ENCODE data around the gene CAMKMT.

CAMKMT gene

DNA sequence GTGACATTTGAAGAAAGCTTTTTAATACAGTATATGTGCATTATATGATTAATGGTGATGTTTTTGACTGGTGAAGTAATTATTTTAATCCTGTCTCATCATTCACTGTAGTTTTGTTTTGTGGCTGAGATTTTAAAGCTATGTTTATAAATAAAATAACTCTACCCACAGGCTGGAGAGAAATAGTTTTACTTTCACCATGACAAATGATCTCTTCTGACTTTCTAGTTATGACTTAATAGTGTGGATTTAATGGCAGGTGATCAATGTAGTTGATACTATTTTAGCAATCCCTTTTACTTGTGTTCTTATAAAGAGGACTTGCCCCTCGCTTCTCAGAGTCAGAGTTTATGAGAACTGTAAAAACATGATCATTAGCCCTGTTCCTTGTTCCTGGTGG, 290.2 kb downstream of the CAMKMT start:
- no peak for DNase-seq (ENCODE audit: low read depth)

DNA sequence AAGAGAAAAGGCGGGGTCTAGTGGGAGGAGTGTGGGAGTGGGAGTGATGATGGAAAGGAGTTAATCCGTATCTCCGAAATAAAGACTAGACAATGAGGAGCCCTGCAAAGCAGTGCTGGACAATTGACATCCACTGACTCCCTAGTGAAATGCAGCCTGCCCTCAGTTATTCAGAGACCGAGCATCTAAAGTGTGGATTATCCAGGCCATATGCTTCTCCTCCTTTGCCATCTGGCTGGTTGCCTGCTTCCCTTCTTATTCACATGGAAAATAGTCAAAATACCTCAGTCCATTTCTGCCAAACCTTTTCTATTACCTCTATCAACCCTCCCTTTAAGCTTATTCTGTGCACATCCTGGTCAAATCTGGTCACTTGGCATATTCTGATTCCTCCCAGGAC, 291.0 kb downstream of the CAMKMT start:
- no peak for DNase-seq (ENCODE audit: low read depth)

DNA sequence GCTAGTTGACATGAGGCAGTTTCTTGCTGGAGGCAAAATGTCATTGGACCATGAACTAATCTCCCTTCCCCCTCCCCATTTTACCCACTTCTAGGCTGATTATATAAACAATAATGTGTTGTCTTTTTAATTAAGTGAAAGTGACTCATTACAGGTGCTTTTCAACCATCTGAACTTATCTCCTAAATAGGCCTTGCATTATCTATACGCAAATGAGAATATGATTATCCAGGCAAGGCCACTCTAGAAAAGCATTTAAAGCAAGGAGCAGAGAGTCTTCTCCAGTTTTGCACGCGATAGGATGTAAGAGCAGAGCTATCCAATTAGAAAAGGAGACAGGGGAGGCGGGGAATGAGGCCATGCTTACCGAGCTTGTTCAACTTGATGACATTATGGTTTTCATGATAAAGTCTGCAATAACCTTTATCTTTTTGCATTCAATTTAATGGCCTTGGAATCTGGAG, 293.7 kb downstream of the CAMKMT start:
- no peak for DNase-seq (ENCODE audit: low read depth)

DNA sequence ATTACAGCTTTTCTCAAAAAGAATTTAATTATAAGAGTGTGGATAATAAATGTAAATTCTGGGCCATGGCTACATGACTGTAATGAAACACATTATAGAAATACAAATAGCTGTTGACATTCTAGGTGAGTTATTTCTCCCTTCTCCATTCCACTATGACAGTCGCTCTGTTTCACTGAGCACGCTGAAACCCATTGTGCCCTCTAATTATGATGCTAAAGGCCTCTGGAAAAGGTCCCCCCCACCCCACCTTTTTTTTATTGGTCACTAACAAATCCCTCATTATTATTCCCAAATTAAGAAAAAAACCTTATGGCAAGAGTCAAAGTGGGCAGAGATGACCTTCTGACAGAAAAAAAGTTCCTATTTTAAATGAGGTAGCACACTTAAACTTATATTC, 294.7 kb downstream of the CAMKMT start:
- no peak for DNase-seq (ENCODE audit: low read depth)

DNA sequence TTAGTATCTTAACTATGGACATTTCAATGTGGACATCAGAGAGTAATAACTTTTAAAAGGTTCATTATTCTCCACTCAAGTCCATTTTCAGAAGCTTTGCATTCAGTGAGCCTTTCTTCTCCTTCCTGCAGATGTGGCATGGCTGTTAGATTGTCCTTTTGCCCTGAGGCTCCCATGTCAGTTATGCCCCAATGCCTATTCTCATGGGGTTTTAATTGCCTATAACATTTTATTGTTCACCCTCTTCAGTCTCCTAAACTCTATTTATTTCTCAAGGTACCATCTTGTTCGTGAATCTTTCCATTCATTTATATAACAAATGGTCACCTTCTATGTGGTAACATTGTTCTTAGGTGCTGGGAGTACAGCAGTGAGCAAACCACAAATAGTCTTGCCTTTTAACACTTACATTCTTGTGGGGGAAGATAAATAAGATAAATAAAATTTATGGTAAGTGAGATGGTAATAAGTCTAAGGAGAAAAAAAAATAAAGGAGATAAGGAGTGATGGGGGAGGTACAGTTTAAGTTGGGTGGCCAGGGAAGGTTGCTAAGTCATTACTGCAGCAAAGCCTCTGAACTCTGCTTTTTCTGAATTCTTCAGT, 301.8 kb downstream of the CAMKMT start:
- no peak for DNase-seq (ENCODE audit: low read depth)

DNA sequence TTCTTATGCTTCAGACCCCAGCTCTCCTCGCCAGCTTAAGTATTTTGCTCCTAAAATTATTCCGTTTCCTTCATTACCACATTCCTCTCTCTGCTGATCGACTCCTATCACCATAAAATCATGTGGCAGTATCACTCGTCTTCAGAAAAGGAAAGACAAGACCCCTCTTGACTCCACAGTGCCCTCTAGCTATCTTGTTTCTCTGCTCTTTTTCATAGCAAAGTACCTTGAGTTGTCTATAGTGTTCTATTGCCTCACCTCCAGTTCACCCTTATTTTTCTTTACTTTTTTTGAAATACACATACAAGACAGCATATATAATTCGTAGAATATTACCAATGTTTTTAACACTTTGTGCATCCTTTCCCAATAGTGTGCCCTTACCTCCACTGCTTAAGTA, 306.6 kb downstream of the CAMKMT start:
- no peak for DNase-seq (ENCODE audit: low read depth)

DNA sequence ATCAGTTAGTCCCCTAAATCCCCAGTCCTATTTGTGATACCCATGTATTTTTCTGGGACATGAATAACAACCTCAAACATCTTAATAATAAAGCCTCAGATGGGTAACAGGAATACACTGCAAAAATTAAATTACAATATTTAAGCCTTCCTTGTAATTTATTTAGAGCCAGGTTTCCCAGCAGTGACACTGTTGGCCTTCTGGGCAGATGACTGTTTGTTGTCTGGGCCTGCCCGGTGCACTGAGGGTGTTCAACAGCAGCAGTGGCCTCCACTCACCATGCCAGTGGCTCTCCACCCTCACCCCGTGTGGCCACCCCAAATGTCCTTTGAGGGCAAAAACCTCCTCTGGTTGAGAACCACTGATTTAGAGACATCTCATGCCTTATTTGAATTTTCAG, 309.5 kb downstream of the CAMKMT start:
- no peak for DNase-seq (ENCODE audit: low read depth)

DNA sequence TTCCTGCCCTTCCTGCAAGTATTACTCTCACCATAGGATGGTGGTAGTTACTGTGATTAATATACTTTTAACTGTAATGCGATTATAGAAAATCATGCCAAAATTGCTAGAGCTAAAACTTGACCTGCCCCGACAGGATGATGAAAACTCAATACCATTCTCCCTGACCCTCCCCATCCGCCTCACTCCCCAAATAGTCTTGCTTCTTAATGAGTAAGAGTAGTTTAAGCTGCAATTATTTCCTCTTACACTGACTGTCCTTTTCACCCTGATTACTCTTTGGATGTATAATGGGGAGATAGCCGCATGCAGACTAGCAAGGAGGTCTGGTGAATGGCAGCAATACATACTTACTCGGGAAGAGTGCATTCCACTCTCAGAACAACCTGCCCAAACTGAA, 310.2 kb downstream of the CAMKMT start:
- DNase-seq (ENCODE audit: low read depth) = no peak

DNA sequence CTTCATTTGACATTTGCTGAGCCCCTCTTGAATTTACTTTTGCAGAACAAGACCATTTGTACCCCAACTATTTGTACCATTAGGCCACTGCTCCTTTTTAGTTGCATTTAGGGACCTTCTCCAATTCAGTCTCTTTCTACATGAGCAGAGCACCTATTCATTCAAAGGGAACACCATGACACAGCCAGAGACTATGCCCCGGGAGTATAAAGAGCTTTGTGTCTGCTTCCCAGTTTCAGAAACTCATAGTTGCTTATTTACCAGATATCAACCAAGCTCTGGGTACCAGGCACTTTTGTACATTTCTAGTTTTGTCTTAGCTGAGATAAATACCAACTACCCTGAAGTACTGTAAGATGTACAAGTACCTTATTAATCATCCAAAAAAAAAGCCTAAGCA, 310.7 kb downstream of the CAMKMT start:
- DNase-seq (ENCODE audit: low read depth) = no peak

DNA sequence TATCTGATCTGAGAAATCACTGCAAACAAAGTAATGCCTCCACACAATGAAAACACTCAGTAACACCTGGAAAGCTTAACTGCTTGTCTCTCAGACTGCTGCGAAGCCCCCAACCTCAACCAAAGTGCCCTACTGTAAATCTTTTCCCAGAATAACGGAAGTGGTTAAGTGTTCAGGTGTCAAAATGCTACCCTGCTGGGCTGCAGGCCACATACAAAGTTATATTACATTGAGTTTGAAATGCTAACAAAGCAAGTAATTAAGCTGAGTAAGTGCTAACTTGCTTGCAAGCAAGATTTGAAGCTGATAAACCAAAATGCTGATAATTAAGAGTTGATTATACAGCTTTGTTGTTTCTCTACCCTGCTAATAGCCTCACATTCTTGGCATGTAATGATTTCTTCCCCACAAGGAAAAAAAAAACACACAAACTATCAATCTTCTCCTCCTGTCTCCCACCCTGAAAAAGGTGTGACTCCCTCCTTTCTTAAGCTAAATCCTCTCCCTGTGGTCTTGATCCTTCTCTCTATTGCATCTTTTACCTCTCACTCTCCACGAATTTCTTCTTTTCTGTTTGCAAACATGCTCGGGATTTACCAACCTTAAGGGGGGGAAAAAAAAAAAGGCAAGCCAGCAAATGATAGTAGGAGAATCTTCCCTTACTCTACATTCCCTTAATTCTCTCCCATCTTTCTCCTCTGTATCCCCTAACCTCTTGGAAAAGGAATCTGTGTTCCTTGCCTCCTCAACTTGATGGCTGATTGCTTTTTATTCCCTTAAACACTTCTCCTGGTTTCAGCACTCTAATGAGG, 312.9 kb downstream of the CAMKMT start:
- no peak for DNase-seq (ENCODE audit: low read depth)

DNA sequence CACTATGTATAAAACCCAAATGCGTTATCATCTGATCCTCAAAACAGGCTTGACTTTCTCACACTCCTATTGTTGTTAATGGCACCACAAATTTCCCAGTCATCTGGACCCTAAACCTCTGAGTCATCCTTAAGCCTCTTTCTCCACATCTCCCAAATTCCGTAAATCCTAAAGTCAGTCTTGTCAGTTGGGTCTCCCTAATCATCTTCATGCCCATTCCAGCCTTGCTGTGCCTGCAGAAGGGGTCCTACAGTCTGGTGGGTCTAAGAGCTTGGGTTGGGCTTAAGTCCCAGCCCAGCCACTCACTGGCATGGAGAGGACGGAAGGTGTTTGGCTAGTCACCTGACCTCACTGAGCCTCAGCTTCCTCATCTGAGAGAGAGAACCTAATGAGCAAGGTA, 314.6 kb downstream of the CAMKMT start:
- no peak for DNase-seq (ENCODE audit: low read depth)

DNA sequence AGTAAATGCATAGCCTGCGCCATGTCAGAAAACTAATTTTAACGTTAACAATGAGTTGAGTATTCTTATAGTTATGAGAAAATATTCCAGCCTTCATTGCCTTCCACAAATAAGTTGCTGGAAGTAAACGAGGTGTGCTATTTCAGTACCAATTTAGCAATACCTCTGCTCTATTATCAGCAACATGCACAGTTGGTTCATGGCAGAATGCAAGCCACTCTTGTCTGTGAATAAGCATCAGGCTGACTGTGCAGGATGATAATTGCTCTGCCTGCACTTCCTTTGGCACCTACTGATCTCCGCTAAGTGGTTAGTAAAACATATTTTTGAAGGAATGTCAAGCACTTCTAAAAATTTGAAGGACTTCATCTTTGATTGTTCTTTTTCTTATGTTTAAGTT, 317.8 kb downstream of the CAMKMT start:
- no peak for DNase-seq (ENCODE audit: low read depth)

DNA sequence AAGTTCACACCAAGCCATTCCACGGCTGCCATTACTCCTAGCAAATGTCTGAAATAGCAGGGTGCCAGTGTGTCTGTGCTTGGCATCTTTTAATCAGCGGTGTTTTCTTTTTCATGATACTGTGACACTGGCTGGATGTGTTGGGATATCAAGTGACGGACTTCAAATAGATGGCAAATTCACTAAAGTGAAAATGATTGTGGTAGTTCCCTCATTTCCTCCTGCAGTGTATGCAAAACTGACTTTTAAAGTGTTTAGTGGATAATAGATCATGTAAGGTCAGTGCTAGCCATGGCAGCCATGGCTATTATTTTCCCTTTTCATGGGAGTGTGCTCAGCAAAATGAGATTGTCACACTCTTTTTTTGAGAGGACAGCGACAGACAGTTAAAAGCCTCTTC, 318.2 kb downstream of the CAMKMT start:
- DNase-seq (ENCODE audit: low read depth) = no peak

DNA sequence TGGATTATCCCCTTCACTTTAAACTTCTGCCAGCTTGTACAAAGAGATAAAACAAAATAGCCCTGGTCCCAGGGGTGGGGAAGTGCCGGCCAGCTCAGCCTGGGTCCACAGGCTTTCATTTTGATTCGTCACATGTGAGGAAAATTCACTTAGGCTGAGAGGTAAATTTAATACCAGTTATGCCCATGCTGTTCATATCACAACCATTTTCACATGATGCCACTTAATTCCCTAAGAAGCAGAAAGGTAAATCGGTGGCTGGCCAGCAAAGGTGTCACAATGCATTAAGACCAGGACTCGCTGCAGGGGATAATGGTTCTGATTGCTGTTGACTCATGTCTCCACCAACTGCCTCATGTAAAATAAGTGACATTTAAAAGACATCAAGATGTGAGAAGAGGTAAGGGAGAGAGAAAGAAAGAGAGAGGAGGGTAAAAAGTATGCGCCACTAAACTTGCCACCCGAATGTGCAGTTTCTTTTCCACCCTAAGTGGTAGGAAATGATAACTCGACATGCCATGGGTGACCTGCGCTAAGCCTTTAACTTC, 318.8 kb downstream of the CAMKMT start:
- DNase-seq (ENCODE audit: low read depth) = no peak

DNA sequence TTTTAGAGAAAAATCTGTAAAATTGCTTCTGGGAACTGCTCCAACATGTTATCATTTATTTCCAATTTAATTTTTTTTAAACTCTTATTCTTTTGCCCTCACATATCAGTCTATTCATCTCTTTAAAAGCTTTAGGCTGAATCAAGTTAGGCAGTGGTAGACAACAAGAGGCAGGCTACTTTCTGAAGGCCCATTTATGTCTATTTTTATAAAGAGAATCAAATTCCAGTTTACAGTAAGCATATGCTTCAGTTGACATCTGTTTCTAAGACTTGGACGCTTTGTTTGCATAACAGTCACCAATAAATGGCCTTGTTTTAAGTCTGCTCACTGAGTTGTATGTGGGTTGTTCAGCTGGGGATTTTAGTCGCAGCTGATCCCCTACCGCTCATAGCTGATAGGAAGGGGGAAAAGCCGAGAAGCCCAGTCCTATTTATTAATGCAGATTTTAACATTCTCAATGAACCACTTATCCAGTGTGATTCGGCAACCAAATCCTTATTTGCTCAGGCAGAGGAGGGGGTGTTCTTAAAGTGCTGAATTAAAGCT, 319.3 kb downstream of the CAMKMT start:
- DNase-seq (ENCODE audit: low read depth) = no peak

DNA sequence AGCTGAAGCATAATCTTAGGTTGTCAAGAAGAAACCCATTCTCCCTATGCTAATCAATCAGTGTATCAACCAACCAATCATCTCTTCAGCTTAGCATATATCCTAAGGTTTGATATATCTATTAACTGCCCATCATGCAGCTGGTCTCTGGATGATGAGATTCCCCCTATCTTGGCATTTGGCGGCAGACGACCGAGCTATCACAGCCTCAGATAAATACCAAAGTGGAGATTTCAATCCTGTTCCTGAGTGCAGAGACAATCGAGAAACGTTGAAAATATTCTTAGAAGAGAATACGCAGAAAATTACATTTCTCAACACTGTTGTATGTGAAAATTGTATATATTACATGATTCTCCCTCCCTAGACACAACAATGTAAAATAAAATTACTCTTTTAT, 320.7 kb downstream of the CAMKMT start:
- no peak for DNase-seq (ENCODE audit: low read depth)

DNA sequence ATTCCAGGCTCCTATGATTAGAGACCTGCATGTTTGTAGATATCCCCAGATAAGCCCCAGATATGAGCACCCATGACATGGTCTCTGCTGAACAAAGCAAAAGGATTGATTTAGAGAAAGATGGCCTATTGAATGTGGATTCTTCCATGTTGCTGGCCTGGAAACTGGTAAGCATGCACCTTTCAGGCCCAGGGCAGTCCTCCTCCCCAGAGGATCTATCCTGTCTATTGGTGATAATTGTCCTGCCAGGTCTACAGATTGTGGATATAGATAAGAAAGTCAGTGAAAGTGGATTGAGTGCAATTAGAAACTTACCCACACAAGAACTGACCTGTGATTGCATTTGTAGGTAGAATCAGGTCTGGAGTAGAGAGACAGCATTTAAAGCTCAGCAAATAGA, 322.8 kb downstream of the CAMKMT start:
- no peak for DNase-seq (ENCODE audit: low read depth)

DNA sequence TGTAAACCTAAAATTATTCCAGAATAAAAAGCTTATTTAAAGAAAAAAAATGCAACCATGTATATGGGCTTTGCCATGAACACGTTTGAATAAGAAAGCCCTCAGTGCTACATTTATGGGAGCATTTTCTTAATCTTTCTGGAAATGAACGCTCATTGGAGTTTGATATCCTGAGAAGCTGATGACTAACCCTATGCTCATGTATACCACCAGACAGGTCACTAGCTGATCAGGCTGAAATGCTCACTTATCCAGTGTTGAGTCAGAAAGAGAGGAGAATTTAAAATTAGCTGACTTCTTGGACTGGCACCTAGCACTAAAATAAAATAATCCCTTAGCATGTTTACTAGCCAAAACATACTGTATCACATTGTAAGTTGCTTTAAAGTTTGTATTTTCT, 324.8 kb downstream of the CAMKMT start:
- no peak for DNase-seq (ENCODE audit: low read depth)

DNA sequence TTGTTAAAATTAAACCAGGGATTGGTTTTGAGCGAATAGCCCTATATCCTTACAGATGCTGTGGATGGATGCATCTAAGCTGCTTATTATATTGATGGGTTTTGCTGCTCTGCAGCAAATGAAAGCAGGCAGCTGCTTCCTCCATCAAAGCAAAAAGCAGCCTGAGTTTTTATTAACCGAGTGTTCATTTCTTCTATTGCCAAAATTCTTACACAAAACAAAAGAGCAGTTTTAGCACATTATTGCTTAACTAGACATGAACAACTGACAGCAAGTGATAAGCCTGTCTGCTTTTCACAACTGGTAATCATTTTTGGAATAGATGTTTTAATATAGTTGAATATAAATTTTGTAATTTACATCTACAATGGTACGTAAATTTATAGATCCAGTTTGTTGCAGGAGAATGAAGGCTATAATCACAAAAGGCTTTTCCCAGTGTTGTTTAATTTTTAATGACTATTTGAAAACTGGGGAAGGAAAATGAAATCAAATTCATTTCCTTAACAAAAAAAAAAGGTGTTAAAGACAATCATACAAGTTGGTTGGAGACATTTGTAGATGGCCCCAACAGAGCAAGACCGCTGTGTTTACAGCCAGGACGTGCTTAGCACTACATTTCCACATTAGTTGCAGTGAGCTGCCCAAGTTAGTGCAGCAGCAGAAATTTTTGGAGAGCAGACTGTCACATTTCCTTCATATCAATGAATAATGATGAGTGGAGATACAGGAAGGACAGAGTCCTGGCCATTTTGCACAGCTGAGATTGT, 326.1 kb downstream of the CAMKMT start:
- no peak for DNase-seq (ENCODE audit: low read depth)

DNA sequence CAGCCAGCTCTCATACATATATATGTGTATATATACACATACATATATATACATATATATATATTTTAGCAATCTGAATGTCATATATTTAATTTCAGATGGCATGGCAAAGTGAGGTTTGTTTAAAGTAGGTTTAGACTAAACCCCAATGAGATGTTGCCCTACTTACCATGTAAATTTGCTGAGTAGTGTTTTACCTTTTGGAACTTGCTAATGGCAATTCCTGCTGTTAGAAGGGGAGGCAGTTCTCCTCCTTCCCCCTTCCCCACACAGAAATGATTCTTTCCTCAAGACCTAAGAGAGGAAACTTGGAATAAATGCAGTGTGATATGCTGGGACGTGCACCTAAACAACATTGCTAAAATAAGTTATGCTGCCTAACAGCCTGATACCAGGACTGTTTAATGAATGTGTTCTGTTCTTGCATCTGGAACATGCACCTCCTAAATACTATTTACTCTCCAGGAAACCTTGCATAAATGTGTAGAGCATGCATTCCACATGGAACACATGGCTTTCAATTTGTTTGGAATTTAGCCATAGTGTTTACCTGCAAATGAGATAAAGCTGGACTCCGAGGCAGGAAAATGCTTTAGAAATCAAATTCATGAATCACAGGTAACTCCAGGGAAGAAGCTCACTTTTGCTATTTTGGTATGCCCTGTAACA, 326.8 kb downstream of the CAMKMT start:
- DNase-seq (ENCODE audit: low read depth) = no peak

DNA sequence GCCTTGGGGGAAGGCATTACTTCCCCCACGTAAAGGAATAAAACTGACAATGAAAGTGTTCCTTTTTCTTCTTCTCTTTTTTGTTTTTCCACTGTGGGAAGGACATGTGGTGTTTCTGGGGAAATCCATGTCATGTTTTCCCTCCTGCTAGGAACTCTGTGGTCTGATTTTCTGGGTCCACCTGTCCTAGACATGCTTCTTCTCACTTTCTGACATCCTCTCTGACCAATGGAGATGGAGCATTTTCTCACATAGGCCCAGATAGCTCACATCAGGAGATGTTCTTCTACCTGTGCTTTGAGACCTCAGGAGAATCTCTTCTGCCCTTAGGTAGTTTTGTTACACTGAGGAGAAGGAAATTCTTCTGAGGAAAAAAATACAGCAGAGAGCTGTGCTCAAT, 327.8 kb downstream of the CAMKMT start:
- no peak for DNase-seq (ENCODE audit: low read depth)

DNA sequence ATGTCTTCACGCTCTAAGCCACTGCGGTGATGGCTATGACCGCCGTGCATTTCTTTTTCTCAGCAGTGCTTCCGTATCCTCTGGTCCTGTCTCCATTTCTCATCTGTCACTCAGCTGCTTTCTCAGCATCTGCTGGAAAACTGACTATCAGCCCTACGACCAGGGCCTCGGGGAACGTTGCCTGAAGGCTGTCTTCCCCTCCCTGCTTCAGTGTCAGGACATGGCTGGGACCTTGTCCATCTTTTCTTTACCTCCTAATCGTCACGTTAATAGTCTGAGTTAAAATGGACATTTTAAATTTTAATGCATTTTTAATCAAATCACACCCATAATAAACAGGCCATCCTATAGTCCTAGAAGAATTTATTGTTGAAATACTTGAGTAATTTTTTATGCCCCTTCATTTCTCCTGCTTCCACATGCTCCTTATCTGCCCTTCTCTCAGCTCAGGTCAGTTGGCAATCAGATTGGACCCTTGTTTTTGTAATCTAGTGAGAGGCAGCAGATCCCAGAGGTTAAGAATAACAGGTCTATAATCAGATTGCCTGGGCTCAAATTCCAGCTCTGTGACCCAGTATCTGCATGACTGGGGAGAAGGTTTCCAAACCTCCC, 329.5 kb downstream of the CAMKMT start:
- DNase-seq (ENCODE audit: low read depth) = no peak

Measured in activated T-helper 1 cell treated with Interleukin-2 at 50 U/mL for 16 hours (primary cell).